GM23248 (cell line): Measurements from ENCODE around the gene RNU4-1.

Experiments
- EZH2 ChIP-seq: fragments of 200-600 bp; sonication (generic); IDR thresholded peaks from 2 replicates; pipeline ENCODE4 v1.6.1; 2018; ENCODE audit warnings: antibody characterized with exemption, mild to moderate bottlenecking; ENCODE audit not compliant: insufficient read depth, poor library complexity, severe bottlenecking
- EZH2phosphoT487 ChIP-seq: fragments of 200-600 bp; sonication (generic); IDR thresholded peaks from 2 replicates; pipeline ENCODE4 v1.6.1; 2018; ENCODE audit warnings: antibody characterized with exemption, moderate library complexity, mild to moderate bottlenecking, low read depth; ENCODE audit not compliant: insufficient read depth

- no peak for TF ChIP-seq EZH2
- TF ChIP-seq EZH2phosphoT487: no peak
These were observed 39.0 kb upstream of the RNU4-1 start for GRCh38 chr12:120332041-120332440.
